ENCODE data around the gene IQCH. TPM values are rescaled to one million over a fixed set of nuclear protein-coding genes. Genes with fewer than 3 reads are reported as not detected.
"Not testable (repeated sequence)": the region's sequence is repeated elsewhere in the genome, so short reads cannot be mapped to it uniquely, and the experiment has no call there.

The IQCH gene
- total RNA-seq, 1 experiment from 2014 or later: 2.4 TPM

- no peaks in the 10 kb centered on the region for H3K4me1 Mint-ChIP-seq (ENCODE audit: low read depth, unreplicated experiment)
- no peak overlapping the region for H3K27ac Mint-ChIP-seq (ENCODE audit: unreplicated experiment)
- CTCF ChIA-PET: interaction anchor here (1.0 kb wide), 1 partner anchor 13 kb away, joined by 3 read pairs; no protein-coding TSS in a partner anchor
- Histone ChIP-seq H3K27me3 (replicated peaks; ENCODE audit: control insufficient read depth, insufficient read depth, low read length) (no peaks in the 10 kb centered on the region), H3K9me3 (no peaks in the 10 kb centered on the region), H3K4me3 (ENCODE audit: low read depth, low read length) (no peak overlapping the region), H3K4me1 (no peaks in the 10 kb centered on the region), H3K36me3 (ENCODE audit: control insufficient read depth, insufficient read depth, low read length) (no peaks in the 10 kb centered on the region)
- POLR2A ChIA-PET: no interaction called here
- peak in 1 of 2 experiments; percentile 59 for DNase-seq
- H3K36me3 Mint-ChIP-seq (ENCODE audit: insufficient read depth, unreplicated experiment): no peaks in the 10 kb centered on the region
- intact Hi-C loops (cut with micrococcal nuclease; ENCODE audit: unreplicated experiment): loop anchor here (5.0 to 10.0 kb wide), 2 partner anchors 196 to 489 kb away; no protein-coding TSS in a partner anchor
- BruUV-seq (replicated peaks): no TSS peak
- no peaks in the 10 kb centered on the region for H3K27me3 Mint-ChIP-seq (ENCODE audit: insufficient read depth, unreplicated experiment)
- peak; percentile 69 to 81 for TF ChIP-seq CTCF (IDR thresholded peaks at IDR 0.05; ENCODE audit: insufficient read depth in 1 of 2, low read depth in 1 of 2, low read length in 1 of 2, severe bottlenecking in 1 of 2, unreplicated experiment in 1 of 2)
- no peaks in the 10 kb centered on the region for H3K9me3 Mint-ChIP-seq (ENCODE audit: unreplicated experiment)
- no peak overlapping the region for H3K4me3 Mint-ChIP-seq (ENCODE audit: unreplicated experiment)
Measured at GRCh38 chr15:67433495-67434099, 179.0 kb downstream of the IQCH start.

- POLR2A ChIA-PET; H3K36me3 Mint-ChIP-seq (ENCODE audit: insufficient read depth, unreplicated experiment); H3K27me3 ChIP-seq (replicated peaks; ENCODE audit: control insufficient read depth, insufficient read depth, low read length); H3K27ac Mint-ChIP-seq (ENCODE audit: unreplicated experiment); CTCF ChIA-PET; H3K27me3 Mint-ChIP-seq (ENCODE audit: insufficient read depth, unreplicated experiment); H3K4me3 ChIP-seq (ENCODE audit: low read depth, low read length); H3K4me1 ChIP-seq; H3K4me3 Mint-ChIP-seq (ENCODE audit: unreplicated experiment); H3K4me1 Mint-ChIP-seq (ENCODE audit: low read depth, unreplicated experiment); H3K36me3 ChIP-seq (ENCODE audit: control insufficient read depth, insufficient read depth, low read length); DNase-seq; H3K9me3 ChIP-seq; BruUV-seq (replicated peaks): not testable (repeated sequence)
- intact Hi-C loops (cut with micrococcal nuclease; ENCODE audit: unreplicated experiment): loop anchor here (10.0 kb wide), 1 partner anchor 492 kb away; no protein-coding TSS in a partner anchor
- peaks cover 16% of the 10 kb centered on the region for H3K9me3 Mint-ChIP-seq (ENCODE audit: unreplicated experiment)
Measured at GRCh38 chr15:67436351-67437250, 182.0 kb downstream of the IQCH start.

GRCh38 chr15:67444100-67444499 is 189.5 kb downstream of the IQCH start:
- no peak for TF ChIP-seq CTCF (IDR thresholded peaks at IDR 0.05; ENCODE audit: insufficient read depth in 1 of 2, low read depth in 1 of 2, low read length in 1 of 2, severe bottlenecking in 1 of 2, unreplicated experiment in 1 of 2)
- no peak for DNase-seq
- Mint-ChIP-seq H3K27me3 (ENCODE audit: insufficient read depth, unreplicated experiment) (no peaks in the 10 kb centered on the region), H3K36me3 (ENCODE audit: insufficient read depth, unreplicated experiment) (peaks cover 6% of the 10 kb centered on the region), H3K4me3 (ENCODE audit: unreplicated experiment) (no peak overlapping the region), H3K27ac (ENCODE audit: unreplicated experiment) (no peak overlapping the region), H3K4me1 (ENCODE audit: low read depth, unreplicated experiment) (no peaks in the 10 kb centered on the region), H3K9me3 (ENCODE audit: unreplicated experiment) (peaks cover 13% of the 10 kb centered on the region)
- no peaks in the 10 kb centered on the region for H3K27me3 ChIP-seq (replicated peaks; ENCODE audit: control insufficient read depth, insufficient read depth, low read length)
- no peaks in the 10 kb centered on the region for H3K9me3 ChIP-seq
- ChIA-PET CTCF (no interaction called here), POLR2A (no interaction called here)
- intact Hi-C loops (cut with micrococcal nuclease; ENCODE audit: unreplicated experiment): no loop called here
- H3K4me3 ChIP-seq (ENCODE audit: low read depth, low read length): no peak overlapping the region
- H3K4me1 ChIP-seq: no peaks in the 10 kb centered on the region
- no peaks in the 10 kb centered on the region for H3K36me3 ChIP-seq (ENCODE audit: control insufficient read depth, insufficient read depth, low read length)
- BruUV-seq (replicated peaks): no TSS peak
